HepG2 (cell line): ENCODE measurements around the gene CDHR1. TPM values are rescaled to one million over a fixed set of nuclear protein-coding genes. Genes with fewer than 3 reads are reported as not detected.

Source experiments
- ATAC-seq: fragments of 200-7000 bp; cut with Tn5 transposase; 3 replicates; pipeline ENCODE4 v1.9.1; 2020; ENCODE audit warnings: mild to moderate bottlenecking, moderate library complexity
- BruUV-seq: library from RNA; stranded (reverse); fragments of 400-500 nt; replicated peaks from 2 replicates; lab custom pipeline; 2021; lab: Mats Ljungman, UMichigan
- CTCF ChIA-PET: fragments of 300-600 bp; formaldehyde crosslinking; extraction: SDS; loops from one replicate; lab custom pipeline; 2021; ENCODE audit warnings: low total read pairs, inconsistent platforms, low intra/inter-chr PET ratio; lab: Yijun Ruan, JAX
- POLR2A ChIA-PET: fragments of 350-600 bp; sonication (Branson Sonifier 250); formaldehyde crosslinking; loops from one replicate; lab custom pipeline; 2020; ENCODE audit warnings: antibody characterized with exemption, inconsistent platforms; lab: Yijun Ruan, JAX
- DNase-seq: peaks from one replicate; pipeline ENCODE4 v3.0.0-alpha.2; 2015; ENCODE audit warnings: low spot score
- FAIRE-seq: peaks from 3 replicates; lab custom pipeline; 2011; peaks lifted over from hg19 to GRCh38; lab: Jason Lieb, UNC
- H2AFZ ChIP-seq: one replicate; pipeline ENCODE4 v1.6.1; 2011; ENCODE audit warnings: low read length, inconsistent platforms
- H3K27ac ChIP-seq: fragments of 300-600 bp; 3 replicates; pipeline ENCODE4 v1.8.0; 2011; ENCODE audit warnings: mixed run types, mild to moderate bottlenecking, mixed read lengths, low read length, inconsistent platforms; ENCODE audit not compliant: insufficient read depth; ENCODE audit errors: extremely low read length
- H3K27me3 ChIP-seq, 2 experiments: fragments of 200-600 bp in 1 of 2; 2 replicates in 1 of 2; 3 replicates in 1 of 2; pipeline versions ENCODE4 v1.6.0 to v1.8.0; 2011; ENCODE audit warnings: low read length in 2 of 2, mild to moderate bottlenecking in 2 of 2, moderate library complexity in 2 of 2, inconsistent platforms in 1 of 2; ENCODE audit not compliant: insufficient read depth in 2 of 2, control insufficient read depth in 1 of 2
- H3K36me3 ChIP-seq, 2 experiments: fragments of 200-600 bp in 1 of 2; replicated peaks in 1 of 2; 2 replicates in 1 of 2; 3 replicates in 1 of 2; pipeline versions ENCODE4 v1.5.1 to v1.8.0; 2011; ENCODE audit warnings: low read length in 2 of 2, inconsistent platforms in 1 of 2; ENCODE audit not compliant: insufficient read depth in 2 of 2, control insufficient read depth in 1 of 2
- H3K4me1 ChIP-seq: 2 replicates; pipeline ENCODE4 v1.5.1; 2012; ENCODE audit warnings: low read length, inconsistent platforms; ENCODE audit not compliant: insufficient read depth
- H3K4me2 ChIP-seq: 2 replicates; pipeline ENCODE4 v1.6.0; 2011; ENCODE audit warnings: low read depth, low read length, inconsistent platforms
- H3K4me3 ChIP-seq, 3 experiments: fragments of 200-600 bp in 1 of 3; sonication (generic), shearing (Covaris generic) in 1 of 3; replicated peaks in 1 of 3; 2 replicates each; pipeline ENCODE4 v1.5.1; 2011 to 2016; ENCODE audit warnings: low read length in 3 of 3, inconsistent platforms in 2 of 3, low read depth in 2 of 3, mild to moderate bottlenecking in 2 of 3, control low read depth in 1 of 3, mixed read lengths in 1 of 3; ENCODE audit not compliant: insufficient read depth in 1 of 3
- H3K79me2 ChIP-seq: one replicate; pipeline ENCODE4 v1.6.1; 2011; ENCODE audit warnings: low read length, inconsistent platforms; ENCODE audit not compliant: insufficient read depth
- H3K9ac ChIP-seq: 2 replicates; pipeline ENCODE4 v1.6.0; 2011; ENCODE audit warnings: mild to moderate bottlenecking, low read depth, low read length, inconsistent platforms; ENCODE audit not compliant: insufficient read depth
- H3K9me3 ChIP-seq: 2 replicates; pipeline ENCODE4 v1.5.1; 2012; ENCODE audit warnings: mild to moderate bottlenecking, low read length
- H4K20me1 ChIP-seq: 2 replicates; pipeline ENCODE4 v1.6.0; 2011; ENCODE audit warnings: inconsistent platforms, mild to moderate bottlenecking, low read length, moderate library complexity; ENCODE audit not compliant: insufficient read depth
- ATF3 ChIP-seq: sonication (generic); formaldehyde crosslinking; IDR thresholded peaks from 2 replicates; pipeline ENCODE4 v1.4.0; 2020; ENCODE audit warnings: missing genetic modification reagents
- BHLHE40 ChIP-seq: IDR thresholded peaks from 2 replicates; pipeline ENCODE4 v1.6.1; 2011; ENCODE audit warnings: low read length, improper control_type of control experiment
- E2F5 ChIP-seq: sonication (generic); formaldehyde crosslinking; conservative IDR thresholded peaks from 2 replicates; pipeline ENCODE4 v1.4.0; 2020; ENCODE audit warnings: missing genetic modification reagents
- MTF1 ChIP-seq: sonication (generic); formaldehyde crosslinking; IDR thresholded peaks from 2 replicates; pipeline ENCODE4 v1.5.0; 2020; ENCODE audit warnings: missing genetic modification reagents
- MXD3 ChIP-seq: IDR thresholded peaks from 2 replicates; pipeline ENCODE4 v1.6.1; 2016; ENCODE audit warnings: mild to moderate bottlenecking, missing biosample characterization, missing genetic modification reagents
- NONO ChIP-seq, 2 experiments: fragments of 450-650 bp in 1 of 2; sonication (generic) in 1 of 2; formaldehyde crosslinking in 1 of 2; IDR thresholded peaks in 1 of 2; conservative IDR thresholded peaks in 1 of 2; 2 replicates each; pipeline versions ENCODE4 v1.6.1 to v1.8.0; 2017 to 2022; ENCODE audit warnings: mild to moderate bottlenecking in 1 of 2, missing genetic modification reagents in 1 of 2, moderate library complexity in 1 of 2
- RAD21 ChIP-seq: fragments of 450-650 bp; formaldehyde crosslinking; IDR thresholded peaks from 2 replicates; pipeline ENCODE4 v1.5.0; 2020; ENCODE audit warnings: mild to moderate bottlenecking
- SMARCC2 ChIP-seq: fragments of 450-650 bp; IDR thresholded peaks from 2 replicates; pipeline ENCODE4 v1.6.1; 2017; ENCODE audit warnings: antibody characterized with exemption, mild to moderate bottlenecking
- TAF1 ChIP-seq: sonication (generic); formaldehyde crosslinking; IDR thresholded peaks from 2 replicates; pipeline ENCODE4 v1.4.0; 2020; ENCODE audit warnings: missing genetic modification reagents
- TBL1XR1 ChIP-seq: fragments of 150-350 bp; IDR thresholded peaks from 2 replicates; pipeline ENCODE4 v1.6.1; 2014; ENCODE audit warnings: borderline replicate concordance, low read length; ENCODE audit not compliant: partially characterized antibody
- TMF1 ChIP-seq: sonication (generic); formaldehyde crosslinking; IDR thresholded peaks from 2 replicates; pipeline ENCODE4 v1.8.1; 2022; ENCODE audit warnings: low read depth, missing genetic modification reagents
- TSC22D2 ChIP-seq: sonication (generic); formaldehyde crosslinking; IDR thresholded peaks from 2 replicates; pipeline ENCODE4 v1.5.1; 2020; ENCODE audit warnings: missing genetic modification reagents, mild to moderate bottlenecking, borderline replicate concordance
- ZBTB10 ChIP-seq: sonication (generic); formaldehyde crosslinking; IDR thresholded peaks from 2 replicates; pipeline ENCODE4 v1.4.0; 2020; ENCODE audit warnings: missing genetic modification reagents, borderline replicate concordance
- ZBTB20 ChIP-seq: sonication (generic); formaldehyde crosslinking; IDR thresholded peaks from 2 replicates; pipeline ENCODE4 v1.8.1; 2023; ENCODE audit warnings: missing genetic modification reagents, low read depth, mild to moderate bottlenecking, borderline replicate concordance
- ZFP1 ChIP-seq: IDR thresholded peaks from 2 replicates; pipeline ENCODE4 v1.6.1; 2016
- ZNF503 ChIP-seq: sonication (generic); formaldehyde crosslinking; IDR thresholded peaks from 2 replicates; pipeline ENCODE4 v1.4.0; 2020; ENCODE audit warnings: missing genetic modification reagents
- WGBS: methylation state at CpG from one replicate; pipeline ENCODE4 v1.1.6; 2017; ENCODE audit warnings: low lambda C conversion rate; 5-methylcytosine and 5-hydroxymethylcytosine counted together
- in situ Hi-C: cut with HindIII; loops from 2 replicates; pipeline ENCODE4 v1.10.0; 2017; ENCODE audit warnings: low pct_unique_long_range_greater_than_20kb; ENCODE audit not compliant: extremely low pct_ligation_motif_present
- intact Hi-C: fragments of 100-400 bp; cut with micrococcal nuclease; formaldehyde crosslinking; loops from one replicate; pipeline ENCODE4 v1.10.0; 2022; ENCODE audit not compliant: unreplicated experiment
- polyA plus RNA-seq, 8 experiments: library from polyadenylated mRNA; depleted of rRNA in 3 of 8; stranded (reverse) in 7 of 8; unstranded in 1 of 8; fragments of >200 nt; fragmentation: Illumina TruSeq in 4 of 8; extraction: Trizol in 4 of 8; gene quantifications; 2 replicates each; pipeline versions ENCODE4 v1.2.1 to v1.2.3, GENCODE V29; 2011 to 2016; ENCODE audit warnings: low read depth in 4 of 8, missing spikeins in 1 of 8, mixed read lengths in 1 of 8; ENCODE audit not compliant: insufficient read depth in 1 of 8
- total RNA-seq, 5 experiments: library from RNA; depleted of rRNA; stranded (reverse); fragments of >200 nt; fragmentation: Illumina TruSeq; extraction: Trizol; gene quantifications; 2 replicates each; pipeline ENCODE4 v1.2.3, GENCODE V29; 2016; ENCODE audit warnings: low read depth in 1 of 5

CDHR1 gene
- total and polyA plus RNA-seq, 2 of the 13 experiments (the other 11 are each of a cell fraction or from before 2014, with no cell fraction given), result 0.04 to 0.09 TPM

GRCh38 chr10:84204122-84204521 lies 9.8 kb downstream of the CDHR1 start (continued):
- TF ChIP-seq NONO (IDR thresholded peaks at IDR 0.05) (no peak), NONO (CRISPR knock-in tag; conservative IDR thresholded peaks at IDR 0.05) (no peak), MXD3 (CRISPR knock-in tag) (no peak), TAF1 (no peak), TSC22D2 (CRISPR knock-in tag) (no peak)

- ATAC-seq (no peak), DNase-seq (no peak), FAIRE-seq (no peak)
- Histone ChIP-seq H4K20me1 (no peaks in the 10 kb centered on the region), H3K4me1 (no peaks in the 10 kb centered on the region), H3K27ac (no peak overlapping the region), H3K27me3 (peaks cover 1 to 17% of the 10 kb centered on the region in 2 experiments; a peak in 3 of 5 replicates), H3K79me2 (no peaks in the 10 kb centered on the region), H3K9ac (no peak overlapping the region), H3K4me3 (no peak overlapping the region), H3K4me2 (no peak overlapping the region), H2AFZ (no peak overlapping the region), H3K9me3 (no peaks in the 10 kb centered on the region), H3K36me3 (no peaks in the 10 kb centered on the region)
- BruUV-seq, result no TSS peak
- POLR2A ChIA-PET, result no interaction called here
- intact Hi-C loops (loop anchor here (1.0 kb wide), 3 partner anchors 56 to 128 kb away; no protein-coding TSS in a partner anchor), in situ Hi-C loops (loop anchor here (5.0 kb wide), 1 partner anchor 72 kb away; no protein-coding TSS in a partner anchor)
- WGBS, result 13% methylated on average over 4 of the region's 4 CpGs
- CTCF ChIA-PET, result interaction anchor here (3.7 kb wide), 1 partner anchor 79 kb away, joined by 22 read pairs; no protein-coding TSS in a partner anchor
- TF ChIP-seq ZBTB10 (CRISPR knock-in tag), result no peak
- TF ChIP-seq ZBTB20 (CRISPR knock-in tag), result no peak
- TF ChIP-seq ZNF503 (CRISPR knock-in tag), result no peak
- TF ChIP-seq BHLHE40, result no peak
- no peak for TF ChIP-seq TMF1 (CRISPR knock-in tag)
- TF ChIP-seq SMARCC2, result no peak
- TF ChIP-seq ZFP1 (CRISPR knock-in tag), result no peak
- TF ChIP-seq TBL1XR1, result no peak
- no peak for TF ChIP-seq MTF1 (CRISPR knock-in tag)
- TF ChIP-seq ATF3, result no peak
- no peak for TF ChIP-seq E2F5
- TF ChIP-seq RAD21 (CRISPR knock-in tag), result no peak
- TF ChIP-seq, all 625 proteins: peak for 0
Observed at GRCh38 chr10:84204610-84205009, 10.3 kb downstream of the CDHR1 start.
